ENCODE results near the gene DNASE1L3. TPM values are rescaled to one million over a fixed set of nuclear protein-coding genes. Genes with fewer than 3 reads are reported as not detected.

The DNASE1L3 gene
- total and polyA plus RNA-seq, 2 of the 4 experiments (the other 2 are of a cell fraction) = not detected

DNA sequence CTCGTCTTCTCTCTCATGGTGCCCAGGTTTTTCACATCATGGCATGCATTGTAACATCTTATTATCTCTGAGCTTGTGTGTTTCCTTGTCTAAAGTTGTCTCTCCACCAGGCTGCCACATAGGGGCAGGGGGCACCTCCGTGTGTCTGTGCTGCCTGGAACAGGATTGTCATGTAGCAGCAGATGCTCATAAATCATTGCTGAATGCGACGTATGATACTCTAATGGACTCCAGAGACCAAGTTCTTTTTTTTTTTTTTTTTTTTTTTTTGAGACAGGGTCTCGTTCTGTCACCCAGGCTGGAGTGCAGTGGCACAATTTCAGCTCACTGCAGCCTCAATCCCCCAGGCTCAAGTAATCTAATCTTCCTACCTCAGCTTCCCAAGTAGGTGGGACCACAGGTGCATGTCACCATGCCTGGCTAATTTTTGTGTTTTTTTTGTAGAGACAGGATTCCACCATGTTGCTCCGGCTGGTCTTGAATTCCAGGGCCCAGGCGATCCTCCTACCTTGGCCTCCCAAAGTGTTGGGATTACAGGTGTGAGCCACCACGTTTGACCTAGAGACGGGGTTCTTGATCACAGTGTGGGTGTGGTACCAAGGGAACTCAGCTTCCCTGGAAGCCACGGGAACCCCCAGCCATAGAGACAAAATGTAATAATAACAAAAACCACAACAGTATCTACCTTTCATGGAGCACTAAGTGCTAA lies 4.7 kb upstream of the DNASE1L3 start:
- Histone ChIP-seq H2BK120ac (ENCODE audit: low read depth, low read length) (no peak overlapping the region), H3K56ac (ENCODE audit: extremely low read depth, insufficient read depth, low read length) (no peak overlapping the region), H3K27me3 (ENCODE audit: control insufficient read depth, insufficient read depth, low read length) (peaks cover 30% of the 10 kb centered on the region), H3K23ac (ENCODE audit: low read depth, low read length) (no peak overlapping the region), H2AK5ac (ENCODE audit: low read depth, low read length) (no peak overlapping the region), H2BK15ac (ENCODE audit: low read depth, low read length) (no peak overlapping the region), H3K18ac (ENCODE audit: low read depth, low read length) (no peak overlapping the region), H3K27ac (ENCODE audit: insufficient read depth, low read length) (no peak overlapping the region), H3K14ac (replicated peaks; ENCODE audit: low read depth, low read length) (no peak overlapping the region), H3K36me3 (ENCODE audit: control insufficient read depth, insufficient read depth, low read length) (no peaks in the 10 kb centered on the region), H4K5ac (ENCODE audit: low read depth, low read length) (no peak overlapping the region), H3K4me2 (ENCODE audit: low read depth, low read length) (no peak overlapping the region), H3K79me1 (ENCODE audit: low read depth in 1 of 2, low read length in 2 of 2) (no peaks in the 10 kb centered on the region), H2BK20ac (ENCODE audit: low read depth, low read length) (no peak overlapping the region), H3K9me1 (ENCODE audit: insufficient read depth, low read length) (no peaks in the 10 kb centered on the region), H4K91ac (ENCODE audit: insufficient read depth, low read depth, low read length) (no peak overlapping the region), H4K20me1 (ENCODE audit: insufficient read depth, low read length) (no peaks in the 10 kb centered on the region), H3K4ac (ENCODE audit: low read depth, low read length) (no peak overlapping the region), H2AFZ (replicated peaks; ENCODE audit: low read length, poor library complexity) (no peak overlapping the region), H3K4me3 (ENCODE audit: insufficient read depth, low read depth, low read length) (no peak overlapping the region), H3K9me3 (ENCODE audit: control insufficient read depth, insufficient read depth, low read length) (no peaks in the 10 kb centered on the region; the same call in 1 of the 2 replicates), H3K4me1 (ENCODE audit: control insufficient read depth, insufficient read depth, low read length) (peaks cover 2% of the 10 kb centered on the region; the same call in 1 of the 2 replicates), H2AK9ac (replicated peaks; ENCODE audit: low read depth, low read length, poor library complexity) (no peak overlapping the region), H3K9ac (ENCODE audit: low read depth, low read length) (no peak overlapping the region), H2BK5ac (ENCODE audit: low read depth, low read length, poor library complexity, severe bottlenecking) (no peak overlapping the region), H4K8ac (ENCODE audit: low read depth in 2 of 2, low read length in 2 of 2) (no peak overlapping the region)
- ChIA-PET POLR2A (ENCODE audit: unreplicated experiment) (no interaction called here), CTCF (no interaction called here)
- DNase-seq = no peak
- intact Hi-C loops (cut with micrococcal nuclease) = loop anchor here (2.0 to 5.0 kb wide), 3 partner anchors 38 to 253 kb away; partner anchors contain the start of gene FLNB
- no TSS peak for BruUV-seq (replicated peaks)
- ATAC-seq (ENCODE audit: low read depth) = no peak
- WGBS, 2 experiments (ENCODE audit: extremely low coverage in 2 of 2, insufficient read length in 1 of 2) = no CpG with 5 or more reads among the region's 10 CpGs
- in situ Hi-C loops (cut with MboI; ENCODE audit: low sequenced_read_pairs) = no loop called here
- TF ChIP-seq, protein P1, sequence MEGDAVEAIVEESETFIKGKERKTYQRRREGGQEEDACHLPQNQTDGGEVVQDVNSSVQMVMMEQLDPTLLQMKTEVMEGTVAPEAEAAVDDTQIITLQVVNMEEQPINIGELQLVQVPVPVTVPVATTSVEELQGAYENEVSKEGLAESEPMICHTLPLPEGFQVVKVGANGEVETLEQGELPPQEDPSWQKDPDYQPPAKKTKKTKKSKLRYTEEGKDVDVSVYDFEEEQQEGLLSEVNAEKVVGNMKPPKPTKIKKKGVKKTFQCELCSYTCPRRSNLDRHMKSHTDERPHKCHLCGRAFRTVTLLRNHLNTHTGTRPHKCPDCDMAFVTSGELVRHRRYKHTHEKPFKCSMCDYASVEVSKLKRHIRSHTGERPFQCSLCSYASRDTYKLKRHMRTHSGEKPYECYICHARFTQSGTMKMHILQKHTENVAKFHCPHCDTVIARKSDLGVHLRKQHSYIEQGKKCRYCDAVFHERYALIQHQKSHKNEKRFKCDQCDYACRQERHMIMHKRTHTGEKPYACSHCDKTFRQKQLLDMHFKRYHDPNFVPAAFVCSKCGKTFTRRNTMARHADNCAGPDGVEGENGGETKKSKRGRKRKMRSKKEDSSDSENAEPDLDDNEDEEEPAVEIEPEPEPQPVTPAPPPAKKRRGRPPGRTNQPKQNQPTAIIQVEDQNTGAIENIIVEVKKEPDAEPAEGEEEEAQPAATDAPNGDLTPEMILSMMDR (conservative IDR thresholded peaks at IDR 0.05; ENCODE audit: low read depth, low read length) = no peak
- no peak for TF ChIP-seq RAD21 (IDR thresholded peaks at IDR 0.05; ENCODE audit: low read length)
- TF ChIP-seq CEBPB (IDR thresholded peaks at IDR 0.05; ENCODE audit: low read depth, low read length) = no peak
- TF ChIP-seq POLR2A (IDR thresholded peaks at IDR 0.05; ENCODE audit: low read depth, low read length) = no peak
- TF ChIP-seq RFX5 (IDR thresholded peaks at IDR 0.05; ENCODE audit: low read depth, low read length) = no peak
- TF ChIP-seq, protein P2, sequence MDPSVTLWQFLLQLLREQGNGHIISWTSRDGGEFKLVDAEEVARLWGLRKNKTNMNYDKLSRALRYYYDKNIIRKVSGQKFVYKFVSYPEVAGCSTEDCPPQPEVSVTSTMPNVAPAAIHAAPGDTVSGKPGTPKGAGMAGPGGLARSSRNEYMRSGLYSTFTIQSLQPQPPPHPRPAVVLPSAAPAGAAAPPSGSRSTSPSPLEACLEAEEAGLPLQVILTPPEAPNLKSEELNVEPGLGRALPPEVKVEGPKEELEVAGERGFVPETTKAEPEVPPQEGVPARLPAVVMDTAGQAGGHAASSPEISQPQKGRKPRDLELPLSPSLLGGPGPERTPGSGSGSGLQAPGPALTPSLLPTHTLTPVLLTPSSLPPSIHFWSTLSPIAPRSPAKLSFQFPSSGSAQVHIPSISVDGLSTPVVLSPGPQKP (IDR thresholded peaks at IDR 0.05; ENCODE audit: borderline replicate concordance, low read depth, low read length) = no peak
- TF ChIP-seq FOS (IDR thresholded peaks at IDR 0.05; ENCODE audit: low read depth, low read length) = no peak
- no peak for TF ChIP-seq MXI1 (IDR thresholded peaks at IDR 0.05; ENCODE audit: borderline replicate concordance, low read depth, low read length)
- TF ChIP-seq BHLHE40 (IDR thresholded peaks at IDR 0.05; ENCODE audit: low read depth, low read length) = no peak
- no peak for TF ChIP-seq NFE2L2 (IDR thresholded peaks at IDR 0.05; ENCODE audit: low read depth, low read length)
- TF ChIP-seq, protein P3, sequence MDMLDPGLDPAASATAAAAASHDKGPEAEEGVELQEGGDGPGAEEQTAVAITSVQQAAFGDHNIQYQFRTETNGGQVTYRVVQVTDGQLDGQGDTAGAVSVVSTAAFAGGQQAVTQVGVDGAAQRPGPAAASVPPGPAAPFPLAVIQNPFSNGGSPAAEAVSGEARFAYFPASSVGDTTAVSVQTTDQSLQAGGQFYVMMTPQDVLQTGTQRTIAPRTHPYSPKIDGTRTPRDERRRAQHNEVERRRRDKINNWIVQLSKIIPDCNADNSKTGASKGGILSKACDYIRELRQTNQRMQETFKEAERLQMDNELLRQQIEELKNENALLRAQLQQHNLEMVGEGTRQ (IDR thresholded peaks at IDR 0.05; ENCODE audit: low read depth, low read length) = no peak
- TF ChIP-seq MAFK (IDR thresholded peaks at IDR 0.05; ENCODE audit: low read depth, low read length) = no peak
- TF ChIP-seq SMC3 (IDR thresholded peaks at IDR 0.05; ENCODE audit: low read depth, low read length) = no peak
- no peak for TF ChIP-seq MAZ (IDR thresholded peaks at IDR 0.05; ENCODE audit: borderline replicate concordance, low read depth, low read length)
- TF ChIP-seq RCOR1 (IDR thresholded peaks at IDR 0.05; ENCODE audit: insufficient replicate concordance, low read length) = no peak
- TF ChIP-seq CHD1 (IDR thresholded peaks at IDR 0.05; ENCODE audit: low read depth, low read length) = no peak
- dilution Hi-C loops (cut with HindIII; ENCODE audit: low sequenced_read_pairs, unreplicated experiment) = no loop called here

Measured in IMR-90 (cell line).